Measurements from ENCODE around the gene CNN2. TPM values are rescaled to one million over a fixed set of nuclear protein-coding genes. Genes with fewer than 3 reads are reported as not detected.

The CNN2 gene
- total and polyA plus RNA-seq, 9 of the 15 experiments (the other 6 are each of a cell fraction or from before 2014, with no cell fraction given) = 12.1 to 174 (median 52.7) TPM

- TF ChIP-seq, protein P1, sequence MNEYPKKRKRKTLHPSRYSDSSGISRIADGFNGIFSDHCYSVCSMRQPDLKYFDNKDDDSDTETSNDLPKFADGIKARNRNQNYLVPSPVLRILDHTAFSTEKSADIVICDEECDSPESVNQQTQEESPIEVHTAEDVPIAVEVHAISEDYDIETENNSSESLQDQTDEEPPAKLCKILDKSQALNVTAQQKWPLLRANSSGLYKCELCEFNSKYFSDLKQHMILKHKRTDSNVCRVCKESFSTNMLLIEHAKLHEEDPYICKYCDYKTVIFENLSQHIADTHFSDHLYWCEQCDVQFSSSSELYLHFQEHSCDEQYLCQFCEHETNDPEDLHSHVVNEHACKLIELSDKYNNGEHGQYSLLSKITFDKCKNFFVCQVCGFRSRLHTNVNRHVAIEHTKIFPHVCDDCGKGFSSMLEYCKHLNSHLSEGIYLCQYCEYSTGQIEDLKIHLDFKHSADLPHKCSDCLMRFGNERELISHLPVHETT (CRISPR knock-in tag; conservative IDR thresholded peaks at IDR 0.05 in 1 of 2, IDR thresholded peaks at IDR 0.05 in 1 of 2) = peak in 1 of 2 experiments; percentile 84; a peak in 1 of 4 replicates
- TF ChIP-seq FOXK2 (conservative IDR thresholded peaks at IDR 0.05 in 1 of 2, IDR thresholded peaks at IDR 0.05 in 1 of 2; ENCODE audit: low read depth in 2 of 2) (no peak), CHD1 (IDR thresholded peaks at IDR 0.05; ENCODE audit: low read length) (no peak), CBX8 (IDR thresholded peaks at IDR 0.05; ENCODE audit: borderline replicate concordance, extremely low read depth, low read depth, low read length, poor library complexity, severe bottlenecking) (no peak), MAX (CRISPR knock-in tag; IDR thresholded peaks at IDR 0.05) (no peak), BCL6 (CRISPR knock-in tag; IDR thresholded peaks at IDR 0.05) (no peak), ZNF24 (IDR thresholded peaks at IDR 0.05) (no peak), TGIF2 (CRISPR knock-in tag; IDR thresholded peaks at IDR 0.05) (no peak), SIN3B (IDR thresholded peaks at IDR 0.05; ENCODE audit: low read depth) (peak; percentile 84), ZBTB26 (CRISPR knock-in tag; IDR thresholded peaks at IDR 0.05) (no peak), HMGXB4 (CRISPR knock-in tag; IDR thresholded peaks at IDR 0.05) (peak; percentile 45; the same call in 1 of the 2 replicates), SIN3A (IDR thresholded peaks at IDR 0.05; ENCODE audit: borderline replicate concordance in 2 of 2, control insufficient read depth in 1 of 2, low read depth in 2 of 2, low read length in 2 of 2) (peak in 1 of 2 experiments; percentile 81; a peak in 1 of 4 replicates), FOXP1 (CRISPR knock-in tag; IDR thresholded peaks at IDR 0.05) (0 out of 2 replicates have a peak, but pooled peaks have one; percentile 11), THAP7 (CRISPR knock-in tag; IDR thresholded peaks at IDR 0.05) (peak; percentile 75; the same call in 1 of the 2 replicates), ZC3H4 (CRISPR knock-in tag; IDR thresholded peaks at IDR 0.05; ENCODE audit: borderline replicate concordance) (no peak), SRSF7 (optimal IDR thresholded peaks at IDR 0.05; ENCODE audit: low read depth, low read length) (no peak)
- TF ChIP-seq, protein P2, sequence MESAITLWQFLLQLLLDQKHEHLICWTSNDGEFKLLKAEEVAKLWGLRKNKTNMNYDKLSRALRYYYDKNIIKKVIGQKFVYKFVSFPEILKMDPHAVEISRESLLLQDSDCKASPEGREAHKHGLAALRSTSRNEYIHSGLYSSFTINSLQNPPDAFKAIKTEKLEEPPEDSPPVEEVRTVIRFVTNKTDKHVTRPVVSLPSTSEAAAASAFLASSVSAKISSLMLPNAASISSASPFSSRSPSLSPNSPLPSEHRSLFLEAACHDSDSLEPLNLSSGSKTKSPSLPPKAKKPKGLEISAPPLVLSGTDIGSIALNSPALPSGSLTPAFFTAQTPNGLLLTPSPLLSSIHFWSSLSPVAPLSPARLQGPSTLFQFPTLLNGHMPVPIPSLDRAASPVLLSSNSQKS (CRISPR knock-in tag; IDR thresholded peaks at IDR 0.05) = no peak
- TF ChIP-seq, protein P3, sequence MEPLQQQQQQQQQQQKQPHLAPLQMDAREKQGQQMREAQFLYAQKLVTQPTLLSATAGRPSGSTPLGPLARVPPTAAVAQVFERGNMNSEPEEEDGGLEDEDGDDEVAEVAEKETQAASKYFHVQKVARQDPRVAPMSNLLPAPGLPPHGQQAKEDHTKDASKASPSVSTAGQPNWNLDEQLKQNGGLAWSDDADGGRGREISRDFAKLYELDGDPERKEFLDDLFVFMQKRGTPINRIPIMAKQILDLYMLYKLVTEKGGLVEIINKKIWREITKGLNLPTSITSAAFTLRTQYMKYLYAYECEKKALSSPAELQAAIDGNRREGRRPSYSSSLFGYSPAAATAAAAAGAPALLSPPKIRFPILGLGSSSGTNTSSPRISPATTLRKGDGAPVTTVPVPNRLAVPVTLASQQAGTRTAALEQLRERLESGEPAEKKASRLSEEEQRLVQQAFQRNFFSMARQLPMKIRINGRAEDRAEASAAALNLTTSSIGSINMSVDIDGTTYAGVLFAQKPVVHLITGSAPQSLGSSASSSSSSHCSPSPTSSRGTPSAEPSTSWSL (CRISPR knock-in tag; IDR thresholded peaks at IDR 0.05; ENCODE audit: borderline replicate concordance) = no peak
Measured at GRCh38 chr19:1020868-1021425, 5.5 kb upstream of the CNN2 start, which contains the start of gene TMEM259 (continued).
